GM18526 (cell line): ENCODE data around the gene CHST11.

Experiments
- POLR2A ChIP-seq: IDR thresholded peaks from 3 replicates; pipeline ENCODE4 v1.6.1; 2011; ENCODE audit not compliant: insufficient read length; ENCODE audit errors: extremely low read depth

The CHST11 gene

GRCh38 chr12:104534162-104534856 is 77.6 kb downstream of the CHST11 start:
- no peak for TF ChIP-seq POLR2A

DNA sequence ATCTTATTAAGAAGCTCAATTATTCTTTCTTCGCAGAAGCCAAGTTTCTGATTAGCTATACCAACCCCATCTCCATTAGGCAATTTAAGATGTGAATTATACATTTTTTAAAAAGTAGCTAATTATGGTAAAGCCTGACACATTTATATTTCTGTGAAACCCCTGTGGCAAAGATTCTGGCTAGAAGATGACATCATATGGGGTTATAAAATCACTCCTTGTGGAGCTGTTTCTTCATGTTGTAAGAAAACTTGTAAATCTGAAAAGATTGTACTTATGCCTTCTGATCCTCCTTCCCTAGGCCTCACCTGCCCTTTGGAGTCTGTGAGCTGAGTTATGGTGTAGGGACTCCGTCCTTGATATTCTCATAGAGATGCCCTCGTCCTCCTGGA is 78.1 kb downstream of the CHST11 start:
- no peak for TF ChIP-seq POLR2A

DNA sequence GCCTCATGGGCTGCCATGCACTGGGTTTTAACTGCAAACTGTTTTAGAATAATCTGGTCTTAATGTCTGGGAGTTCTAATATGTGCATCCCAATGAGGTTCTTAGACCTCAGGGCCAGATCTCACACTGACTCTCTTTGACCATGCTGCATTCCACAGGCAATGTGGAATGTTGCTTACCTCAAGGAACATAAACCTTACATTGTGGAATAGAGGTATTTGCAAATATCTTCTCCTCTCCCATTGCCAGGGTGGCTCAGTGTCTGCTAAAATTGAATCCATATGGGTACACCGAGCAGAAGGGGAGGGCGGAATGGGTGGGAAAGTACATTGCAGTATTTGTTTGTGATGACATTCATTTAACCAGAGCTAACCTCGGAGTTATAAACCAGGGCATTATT is 78.6 kb downstream of the CHST11 start:
- TF ChIP-seq POLR2A, result no peak

GRCh38 chr12:104536841-104537240 is 80.1 kb downstream of the CHST11 start:
- no peak for TF ChIP-seq POLR2A

DNA sequence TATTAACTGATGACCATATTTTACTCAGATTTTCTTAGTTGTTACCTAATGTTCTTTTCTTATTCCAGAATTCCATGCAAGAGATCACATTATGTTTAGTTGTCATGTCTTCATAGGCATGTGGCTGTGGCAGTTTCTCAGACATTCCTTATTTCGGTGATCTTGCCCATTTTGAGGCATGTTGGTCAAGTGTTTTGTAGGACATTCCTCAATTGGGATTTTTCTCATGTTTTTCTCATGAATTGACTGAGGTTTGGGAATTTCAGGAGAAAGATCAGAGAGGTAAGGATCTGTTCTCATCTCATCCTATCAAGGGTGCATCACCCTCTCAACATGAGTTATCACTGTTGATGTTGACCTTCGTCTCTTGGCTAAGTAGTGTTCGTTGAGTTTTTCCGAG is 81.3 kb downstream of the CHST11 start:
- no peak for TF ChIP-seq POLR2A

DNA sequence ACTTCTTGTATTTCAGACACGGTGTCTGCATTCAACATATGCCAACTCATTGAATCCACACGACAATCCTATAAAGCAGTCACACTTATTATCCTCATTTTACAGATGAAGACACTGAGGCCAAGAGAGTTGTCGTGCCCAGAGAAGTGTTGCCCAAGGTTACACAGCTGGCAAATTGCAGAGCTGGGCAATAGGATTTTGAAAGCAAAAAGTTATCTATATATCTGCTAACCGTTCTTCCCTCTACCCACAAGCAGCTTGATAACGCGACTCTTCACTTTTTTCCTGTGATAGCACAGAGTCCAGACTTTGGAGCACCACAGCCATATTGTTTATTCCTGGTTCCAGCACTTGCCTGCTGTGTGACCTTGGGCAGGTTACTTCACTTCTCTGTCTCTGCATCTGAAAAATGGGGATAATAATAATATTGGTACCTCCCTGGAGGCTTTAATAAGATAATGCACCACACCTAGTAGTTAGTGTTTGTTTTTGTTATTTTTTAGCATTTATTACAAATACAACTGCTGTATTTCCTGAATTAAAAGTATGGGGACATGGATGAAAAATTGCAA is 82.2 kb downstream of the CHST11 start:
- TF ChIP-seq POLR2A, result no peak

GRCh38 chr12:104544836-104545235 is 88.1 kb downstream of the CHST11 start:
- TF ChIP-seq POLR2A, result no peak

DNA sequence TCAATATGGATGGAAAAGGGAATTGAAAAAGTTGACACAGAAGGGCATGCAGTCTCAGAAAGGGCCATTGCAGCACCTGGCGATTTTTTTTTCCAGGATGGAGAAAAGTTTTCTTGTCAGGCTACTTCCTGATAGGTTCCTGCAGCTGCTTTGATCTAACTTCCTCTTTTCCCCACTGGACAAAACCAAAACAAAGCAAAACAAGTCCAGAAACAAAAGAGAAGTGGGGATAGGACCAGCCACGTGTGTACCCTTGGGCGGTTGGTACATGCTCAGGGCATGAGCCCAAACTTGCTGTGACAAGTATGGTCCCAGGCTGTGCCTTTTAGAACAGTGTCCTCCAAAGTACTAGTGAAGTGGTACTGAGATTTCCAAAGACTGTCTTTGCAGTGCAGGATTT is 89.8 kb downstream of the CHST11 start:
- TF ChIP-seq POLR2A, result no peak

GRCh38 chr12:104547235-104547634 is 90.5 kb downstream of the CHST11 start:
- no peak for TF ChIP-seq POLR2A

DNA sequence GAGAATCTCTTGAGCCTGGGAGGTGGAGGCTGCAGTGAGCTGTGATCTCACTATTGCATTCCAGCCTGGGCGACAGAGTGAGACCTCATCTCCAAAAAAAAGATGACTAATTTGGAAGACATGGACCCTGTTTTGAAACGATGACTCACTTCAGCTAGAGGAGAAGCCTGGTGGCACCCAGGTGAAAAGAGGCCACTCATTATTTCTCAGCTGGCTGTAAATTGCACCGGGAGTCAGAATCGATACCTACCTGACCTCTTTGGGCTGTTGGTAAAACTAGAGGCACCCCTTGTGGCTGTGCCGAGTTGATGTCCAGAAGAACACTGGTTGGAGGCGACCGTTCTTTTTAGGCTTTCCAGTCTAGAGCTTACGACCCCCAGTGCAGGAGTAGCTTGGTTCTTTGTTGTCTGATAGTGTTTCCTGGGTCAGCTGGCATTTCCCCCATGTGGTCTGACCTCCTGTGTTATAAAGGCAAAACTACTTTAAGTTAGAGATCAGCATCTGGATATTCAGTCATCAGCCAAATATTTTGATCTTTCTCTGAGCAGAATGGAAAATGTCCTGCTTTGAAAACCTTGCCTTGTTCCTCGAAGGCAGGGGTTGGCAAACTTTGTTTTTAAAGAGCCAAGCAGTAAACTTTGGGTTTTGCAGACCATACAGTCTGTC is 93.2 kb downstream of the CHST11 start:
- TF ChIP-seq POLR2A, result no peak

DNA sequence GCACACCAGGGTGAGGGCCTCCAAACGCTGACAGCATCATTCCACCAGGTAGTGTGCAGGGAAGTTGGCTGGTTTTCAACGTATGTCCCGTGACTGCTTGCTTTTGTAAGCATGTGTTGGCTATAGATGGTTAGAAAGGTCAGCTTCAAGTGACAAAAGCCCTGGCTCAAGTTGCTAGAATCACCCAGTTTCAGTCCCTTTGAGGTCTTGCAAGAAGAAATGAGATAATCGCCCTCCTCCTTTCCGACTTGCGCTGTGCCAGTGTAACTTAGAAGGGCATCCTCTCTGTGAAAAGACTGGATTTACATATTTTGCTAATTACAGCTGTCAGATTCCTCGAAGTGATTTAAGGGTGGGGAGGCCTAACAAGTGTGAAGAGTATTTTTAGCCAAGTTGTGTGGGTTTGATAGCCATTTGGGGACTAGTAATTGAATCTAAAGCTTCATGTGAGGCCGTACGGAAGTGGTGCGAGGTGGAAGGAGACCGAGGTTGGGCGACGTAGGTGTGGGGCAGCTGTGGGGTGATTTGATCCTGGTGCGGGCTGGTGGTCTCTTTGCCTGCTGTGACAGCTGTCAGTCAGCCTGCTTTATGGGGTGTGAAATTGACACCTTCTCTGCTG is 94.7 kb downstream of the CHST11 start:
- TF ChIP-seq POLR2A, result no peak

- no peak for TF ChIP-seq POLR2A
Measured at GRCh38 chr12:104553421-104553820, 96.7 kb downstream of the CHST11 start.

- no peak for TF ChIP-seq POLR2A
Measured at GRCh38 chr12:104555648-104556047, 98.9 kb downstream of the CHST11 start.

DNA sequence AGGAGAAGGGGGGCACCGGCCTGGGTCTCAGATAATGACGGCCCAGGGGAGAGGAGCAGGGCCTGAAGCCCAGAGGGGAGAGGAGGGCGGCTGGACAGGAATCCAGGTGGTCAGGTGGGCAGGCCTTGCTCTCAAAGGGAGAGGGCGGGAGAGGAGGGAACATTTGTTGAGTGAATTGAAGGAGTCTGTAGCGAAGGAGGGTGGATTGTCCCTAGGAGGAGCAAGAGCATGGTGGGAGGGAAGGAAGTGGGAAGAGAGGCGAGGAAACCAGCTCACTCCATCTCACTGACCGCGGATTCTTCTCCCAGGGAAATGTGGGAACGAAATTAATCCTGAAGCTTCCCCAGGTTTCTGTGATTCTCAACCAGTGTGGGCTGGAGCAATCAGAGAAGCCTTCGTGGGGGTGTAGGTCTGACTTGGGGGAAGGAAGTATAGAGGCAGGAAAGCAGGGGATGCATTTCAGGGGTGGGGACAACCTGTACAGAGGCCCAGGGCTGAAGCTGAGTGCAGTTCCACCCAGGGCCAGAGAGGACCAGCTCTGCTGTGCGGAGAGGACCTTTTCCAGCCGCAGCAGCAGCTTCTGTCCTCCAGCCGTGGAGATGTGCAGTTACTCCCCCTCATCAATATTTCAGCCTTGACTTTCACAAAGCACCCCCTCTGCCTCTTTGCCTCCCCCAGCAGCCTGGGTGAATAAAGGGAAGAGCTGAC is 100.9 kb downstream of the CHST11 start:
- TF ChIP-seq POLR2A, result no peak

- no peak for TF ChIP-seq POLR2A
Measured at GRCh38 chr12:104560881-104561280, 104.1 kb downstream of the CHST11 start.
